ENCODE results near the gene NOD1.
"Not testable (repeated sequence)": the region's sequence is repeated elsewhere in the genome, so short reads cannot be mapped to it uniquely, and the experiment has no call there.

The NOD1 gene

DNA sequence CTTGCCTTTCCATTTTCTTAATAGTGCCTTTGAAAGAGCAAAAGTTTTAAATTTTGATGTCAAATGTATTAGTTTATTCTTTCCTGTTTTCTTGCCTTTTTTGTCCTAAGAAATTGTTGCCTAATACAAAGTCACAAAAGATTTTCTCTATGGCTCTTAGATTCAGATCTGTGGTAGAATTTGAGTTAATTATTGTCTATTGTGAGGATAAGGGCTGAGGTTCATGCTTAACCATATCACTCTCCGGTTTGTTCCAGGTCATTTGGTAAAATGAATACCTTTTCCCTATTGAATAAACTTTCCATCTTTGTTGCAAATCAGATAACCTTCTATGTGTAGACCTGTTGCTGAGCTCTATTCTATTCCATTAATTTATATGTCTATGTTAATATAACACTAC is 96.0 kb downstream of the NOD1 start:
- TF ChIP-seq, protein P1, sequence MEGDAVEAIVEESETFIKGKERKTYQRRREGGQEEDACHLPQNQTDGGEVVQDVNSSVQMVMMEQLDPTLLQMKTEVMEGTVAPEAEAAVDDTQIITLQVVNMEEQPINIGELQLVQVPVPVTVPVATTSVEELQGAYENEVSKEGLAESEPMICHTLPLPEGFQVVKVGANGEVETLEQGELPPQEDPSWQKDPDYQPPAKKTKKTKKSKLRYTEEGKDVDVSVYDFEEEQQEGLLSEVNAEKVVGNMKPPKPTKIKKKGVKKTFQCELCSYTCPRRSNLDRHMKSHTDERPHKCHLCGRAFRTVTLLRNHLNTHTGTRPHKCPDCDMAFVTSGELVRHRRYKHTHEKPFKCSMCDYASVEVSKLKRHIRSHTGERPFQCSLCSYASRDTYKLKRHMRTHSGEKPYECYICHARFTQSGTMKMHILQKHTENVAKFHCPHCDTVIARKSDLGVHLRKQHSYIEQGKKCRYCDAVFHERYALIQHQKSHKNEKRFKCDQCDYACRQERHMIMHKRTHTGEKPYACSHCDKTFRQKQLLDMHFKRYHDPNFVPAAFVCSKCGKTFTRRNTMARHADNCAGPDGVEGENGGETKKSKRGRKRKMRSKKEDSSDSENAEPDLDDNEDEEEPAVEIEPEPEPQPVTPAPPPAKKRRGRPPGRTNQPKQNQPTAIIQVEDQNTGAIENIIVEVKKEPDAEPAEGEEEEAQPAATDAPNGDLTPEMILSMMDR (IDR thresholded peaks at IDR 0.05; ENCODE audit: control insufficient read depth, extremely low read depth, insufficient read depth) = no peak
- no peak overlapping the region for H3K4me3 ChIP-seq (ENCODE audit: low read depth, low read length)

GRCh38 chr7:30380824-30381223 is 97.8 kb downstream of the NOD1 start:
- DNase-seq (ENCODE audit: low read depth); H3K4me3 ChIP-seq (ENCODE audit: low read depth, low read length): not testable (repeated sequence)

More for the DNA sequence above, 96.0 kb downstream of the NOD1 start:
- DNase-seq (ENCODE audit: low read depth) = no peak

DNA sequence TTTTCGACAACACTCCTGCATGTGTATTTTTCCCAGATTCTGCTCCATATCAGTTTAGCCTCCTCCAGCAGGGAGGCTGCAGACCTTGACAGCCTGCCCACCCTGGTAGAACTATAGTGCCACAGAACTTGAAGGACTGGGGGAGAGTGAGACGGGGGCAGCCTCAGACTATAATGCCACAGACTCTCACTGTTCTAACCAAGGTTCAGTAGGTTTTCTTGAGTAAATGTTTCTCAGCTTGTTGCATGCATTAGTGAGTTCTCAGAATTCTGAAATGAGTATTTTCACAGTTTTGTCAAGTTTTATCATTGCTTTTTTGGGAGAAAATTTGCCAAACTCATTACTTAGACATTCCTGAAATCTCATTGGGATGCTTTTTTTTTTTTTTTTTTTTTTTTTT is 98.3 kb downstream of the NOD1 start:
- no peak overlapping the region for H3K4me3 ChIP-seq (ENCODE audit: low read depth, low read length)
- TF ChIP-seq, protein P1 (IDR thresholded peaks at IDR 0.05; ENCODE audit: control insufficient read depth, extremely low read depth, insufficient read depth) = no peak
- DNase-seq (ENCODE audit: low read depth) = no peak

- H3K4me3 ChIP-seq (ENCODE audit: low read depth, low read length) = no peak overlapping the region
- no peak for DNase-seq (ENCODE audit: low read depth)
- TF ChIP-seq, protein P1 (IDR thresholded peaks at IDR 0.05; ENCODE audit: control insufficient read depth, extremely low read depth, insufficient read depth) = no peak
These were observed 98.8 kb downstream of the NOD1 start for GRCh38 chr7:30379741-30380140.

DNA sequence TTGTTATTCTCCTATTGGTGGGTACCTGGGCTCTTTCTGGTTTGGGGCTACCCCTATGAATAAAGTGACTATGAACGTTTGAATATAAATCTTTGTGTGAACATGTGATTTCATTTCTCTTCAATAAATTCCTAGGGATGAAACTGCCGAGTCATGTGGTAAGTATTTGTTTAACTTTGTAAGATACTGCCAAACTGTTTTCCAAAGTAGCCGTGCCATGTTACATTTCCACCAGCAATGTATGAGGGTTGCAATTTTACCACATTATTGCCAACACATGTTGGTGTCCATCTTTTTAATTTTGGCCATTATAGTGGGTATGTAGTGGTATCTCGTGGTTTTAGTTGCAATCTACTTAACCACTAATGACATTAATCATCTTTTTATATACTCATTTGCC is 99.5 kb downstream of the NOD1 start:
- H3K4me3 ChIP-seq (ENCODE audit: low read depth, low read length) = no peak overlapping the region
- TF ChIP-seq, protein P1 (IDR thresholded peaks at IDR 0.05; ENCODE audit: control insufficient read depth, extremely low read depth, insufficient read depth) = no peak
- no peak for DNase-seq (ENCODE audit: low read depth)

- H3K4me3 ChIP-seq (ENCODE audit: low read depth, low read length) = no peak overlapping the region
- TF ChIP-seq, protein P1 (IDR thresholded peaks at IDR 0.05; ENCODE audit: control insufficient read depth, extremely low read depth, insufficient read depth) = no peak
- no peak for DNase-seq (ENCODE audit: low read depth)
These were observed 100.3 kb downstream of the NOD1 start for GRCh38 chr7:30378275-30378674.

All from LNCaP clone FGC (cell line).